ENCODE measurements around the gene NATD1.

Gene NATD1

GRCh38 chr17:21275047-21275578 lies 21.9 kb upstream of the NATD1 start:
- H3K4me1 ChIP-seq = peaks cover 10% of the 10 kb centered on the region
- H3K27me3 ChIP-seq (ENCODE audit: control insufficient read depth, insufficient read depth, low read length) = no peaks in the 10 kb centered on the region
- H3K9ac ChIP-seq = peak overlapping the region; percentile 64
- peaks cover 2% of the 10 kb centered on the region for H3K79me2 ChIP-seq
- peak overlapping the region; percentile 77 for H3K4me2 ChIP-seq (ENCODE audit: low read length)
- TF ChIP-seq CTCF (IDR thresholded peaks at IDR 0.05) = no peak
- H3K4me3 ChIP-seq (ENCODE audit: low read depth, low read length) = peak overlapping the region; percentile 69
- no peaks in the 10 kb centered on the region for H3K9me3 ChIP-seq (ENCODE audit: control insufficient read depth, low read length)
- peak overlapping the region; percentile 94 for H2AFZ ChIP-seq
- H3K36me3 ChIP-seq (ENCODE audit: control insufficient read depth, insufficient read depth, low read length) = no peaks in the 10 kb centered on the region
- no peak overlapping the region for H3K27ac ChIP-seq

GRCh38 chr17:21272881-21273792 lies 19.9 kb upstream of the NATD1 start:
- H3K4me3 ChIP-seq (ENCODE audit: low read depth, low read length) = no peak overlapping the region
- H3K79me2 ChIP-seq = no peaks in the 10 kb centered on the region
- H3K27me3 ChIP-seq (ENCODE audit: control insufficient read depth, insufficient read depth, low read length) = no peaks in the 10 kb centered on the region
- no peak overlapping the region for H3K27ac ChIP-seq
- no peaks in the 10 kb centered on the region for H3K9me3 ChIP-seq (ENCODE audit: control insufficient read depth, low read length)
- H2AFZ ChIP-seq = no peak overlapping the region
- H3K4me1 ChIP-seq = peaks cover 10% of the 10 kb centered on the region
- no peak overlapping the region for H3K9ac ChIP-seq
- TF ChIP-seq CTCF (IDR thresholded peaks at IDR 0.05) = no peak
- H3K4me2 ChIP-seq (ENCODE audit: low read length) = no peak overlapping the region
- H3K36me3 ChIP-seq (ENCODE audit: control insufficient read depth, insufficient read depth, low read length) = no peaks in the 10 kb centered on the region

- peaks cover 10% of the 10 kb centered on the region for H3K4me1 ChIP-seq
- H3K9me3 ChIP-seq (ENCODE audit: control insufficient read depth, low read length) = no peaks in the 10 kb centered on the region
- H3K27me3 ChIP-seq (ENCODE audit: control insufficient read depth, insufficient read depth, low read length) = no peaks in the 10 kb centered on the region
- H2AFZ ChIP-seq = no peak overlapping the region
- TF ChIP-seq CTCF (IDR thresholded peaks at IDR 0.05) = no peak
- H3K79me2 ChIP-seq = no peaks in the 10 kb centered on the region
- H3K4me2 ChIP-seq (ENCODE audit: low read length) = no peak overlapping the region
- no peak overlapping the region for H3K9ac ChIP-seq
- no peak overlapping the region for H3K4me3 ChIP-seq (ENCODE audit: low read depth, low read length)
- H3K36me3 ChIP-seq (ENCODE audit: control insufficient read depth, insufficient read depth, low read length) = no peaks in the 10 kb centered on the region
- no peak overlapping the region for H3K27ac ChIP-seq
Observed at GRCh38 chr17:21272250-21272649, 19.0 kb upstream of the NATD1 start.

GRCh38 chr17:21271454-21272183 lies 18.4 kb upstream of the NATD1 start:
- Histone ChIP-seq H3K79me2 (no peaks in the 10 kb centered on the region), H3K27ac (no peak overlapping the region), H3K4me3 (ENCODE audit: low read depth, low read length) (no peak overlapping the region), H3K9me3 (ENCODE audit: control insufficient read depth, low read length) (no peaks in the 10 kb centered on the region), H3K36me3 (ENCODE audit: control insufficient read depth, insufficient read depth, low read length) (no peaks in the 10 kb centered on the region), H3K4me1 (peaks cover 10% of the 10 kb centered on the region), H2AFZ (no peak overlapping the region), H3K27me3 (ENCODE audit: control insufficient read depth, insufficient read depth, low read length) (no peaks in the 10 kb centered on the region), H3K9ac (no peak overlapping the region), H3K4me2 (ENCODE audit: low read length) (no peak overlapping the region)
- no peak for TF ChIP-seq CTCF (IDR thresholded peaks at IDR 0.05)

Data from parathyroid adenoma (tissue), 2 donors.